22Rv1 (cell line): ENCODE results near the gene MRPS24.
"Not testable (repeated sequence)": the region's sequence is repeated elsewhere in the genome, so short reads cannot be mapped to it uniquely, and the experiment has no call there.

ENCODE experiments used
- H3K27ac ChIP-seq: fragments of 450-650 bp; 2 replicates; pipeline ENCODE4 v1.5.1; 2017
- CTCF ChIP-seq: fragments of 450-650 bp; IDR thresholded peaks from 2 replicates; pipeline ENCODE4 v1.5.1; 2017; ENCODE audit warnings: mild to moderate bottlenecking
- ZFX ChIP-seq: fragments of 450-650 bp; IDR thresholded peaks from 2 replicates; pipeline ENCODE4 v1.6.1; 2017; ENCODE audit warnings: antibody characterized with exemption, borderline replicate concordance

The MRPS24 gene

GRCh38 chr7:43849047-43849446 is 20.3 kb downstream of the MRPS24 start:
- TF ChIP-seq CTCF, result no peak
- no peak for TF ChIP-seq ZFX
- no peak overlapping the region for H3K27ac ChIP-seq

DNA sequence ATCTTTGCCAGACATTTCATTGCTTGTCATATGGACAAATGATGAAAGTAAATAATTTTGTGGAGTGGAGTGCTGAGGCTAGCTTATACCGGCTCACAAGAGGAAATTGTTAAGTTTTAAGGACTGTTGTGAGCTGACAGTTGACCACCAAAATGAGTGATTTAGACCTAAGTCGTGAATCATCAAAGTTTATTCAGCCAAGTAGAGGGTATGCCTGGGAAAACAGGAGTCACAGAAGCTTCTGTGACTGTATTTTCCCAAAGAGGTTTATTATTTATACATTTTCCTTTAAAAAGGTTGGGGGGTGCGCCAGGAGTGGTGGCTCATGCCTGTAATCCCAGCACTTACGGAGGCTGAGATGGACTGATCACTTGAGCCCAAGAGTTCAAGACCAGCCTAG is 21.8 kb downstream of the MRPS24 start:
- no peak overlapping the region for H3K27ac ChIP-seq
- TF ChIP-seq ZFX, result no peak

DNA sequence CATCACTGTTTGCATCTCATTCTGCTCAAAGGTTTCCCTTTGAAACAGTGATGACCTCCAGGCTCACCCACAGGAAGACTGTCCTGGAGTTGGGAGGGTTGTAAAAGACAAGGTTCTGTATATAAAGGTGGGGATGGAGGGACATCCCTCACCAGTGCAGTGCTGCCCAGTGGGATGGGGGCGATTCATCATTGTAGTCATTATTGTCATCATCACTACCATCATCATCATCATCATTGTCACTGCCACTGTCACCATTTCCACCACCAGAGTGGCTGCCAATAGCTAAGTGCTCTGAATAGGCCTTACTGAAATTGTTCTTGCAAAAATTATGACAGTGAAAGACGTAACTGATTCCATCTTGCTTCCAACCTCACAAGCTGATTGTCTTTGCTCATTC is 24.7 kb downstream of the MRPS24 start:
- TF ChIP-seq CTCF (no peak), ZFX (no peak)
- no peak overlapping the region for H3K27ac ChIP-seq

- H3K27ac ChIP-seq, result no peak overlapping the region
- TF ChIP-seq ZFX (no peak), CTCF (no peak)
Observed at GRCh38 chr7:43844257-43844656, 25.1 kb downstream of the MRPS24 start.

GRCh38 chr7:43843296-43843695 is 26.0 kb downstream of the MRPS24 start:
- no peak overlapping the region for H3K27ac ChIP-seq
- no peak for TF ChIP-seq ZFX
- TF ChIP-seq CTCF, result no peak

DNA sequence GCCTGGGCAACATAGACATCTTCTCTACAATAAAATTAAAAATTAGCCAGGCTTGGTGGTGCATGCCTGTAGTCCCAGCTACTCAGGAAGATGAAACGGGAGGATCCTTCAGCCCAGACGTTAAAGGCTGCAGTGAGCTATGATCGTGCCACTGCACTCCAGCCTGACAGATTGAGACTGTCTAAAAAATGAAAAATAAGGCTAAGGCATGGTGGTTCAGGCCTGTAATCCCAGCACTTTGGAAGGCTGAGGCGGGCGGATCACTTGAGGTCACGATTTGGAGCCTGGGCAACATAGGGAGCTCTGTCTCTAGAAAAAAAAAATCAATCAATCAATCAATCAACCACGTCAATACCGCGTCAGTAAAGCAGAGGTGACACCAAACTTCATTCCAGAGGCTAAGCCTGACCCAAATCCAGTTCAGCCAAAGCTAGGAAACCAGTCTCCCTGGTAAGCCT is 31.1 kb downstream of the MRPS24 start:
- H3K27ac ChIP-seq, result no peak overlapping the region
- no peak for TF ChIP-seq CTCF
- TF ChIP-seq ZFX, result no peak

GRCh38 chr7:43834463-43835251 is 34.7 kb downstream of the MRPS24 start:
- H3K27ac ChIP-seq, result no peak overlapping the region
- TF ChIP-seq CTCF, result no peak
- TF ChIP-seq ZFX, result no peak

- H3K27ac ChIP-seq, result not testable (repeated sequence)
Observed at GRCh38 chr7:43830917-43831316, 38.4 kb downstream of the MRPS24 start.
